OCI-LY1 (cell line): Measurements from ENCODE around the gene HAUS8.

ENCODE experiments used
- H2AFZ ChIP-seq: fragments of 200-600 bp; sonication (generic), shearing (Covaris generic); 2 replicates; pipeline ENCODE4 v1.6.0; 2014; ENCODE audit warnings: antibody characterized with exemption, mild to moderate bottlenecking, low read length
- H3F3A ChIP-seq: fragments of 200-600 bp; sonication (generic), shearing (Covaris generic); 2 replicates; pipeline ENCODE4 v1.6.0; 2014; ENCODE audit warnings: mild to moderate bottlenecking, antibody characterized with exemption, low read length, moderate library complexity; ENCODE audit not compliant: insufficient read depth
- H3K27ac ChIP-seq: fragments of 200-600 bp; sonication (generic); 2 replicates; pipeline ENCODE4 v1.5.1; 2014; ENCODE audit warnings: low read length, mixed run types, mild to moderate bottlenecking, low read depth; ENCODE audit not compliant: poor library complexity, severe bottlenecking
- H3K27me3 ChIP-seq: fragments of 200-600 bp; sonication (generic); 2 replicates; pipeline ENCODE4 v1.6.0; 2014; ENCODE audit warnings: antibody characterized with exemption, mild to moderate bottlenecking, low read length, moderate library complexity; ENCODE audit not compliant: insufficient read depth
- H3K36me3 ChIP-seq: fragments of 200-600 bp; sonication (generic); 2 replicates; pipeline ENCODE4 v1.6.1; 2014; ENCODE audit warnings: mild to moderate bottlenecking, antibody characterized with exemption, low read length, moderate library complexity, mixed read lengths; ENCODE audit not compliant: insufficient read depth
- H3K4me1 ChIP-seq: fragments of 200-600 bp; sonication (generic); 2 replicates; pipeline ENCODE4 v1.5.1; 2014; ENCODE audit warnings: mild to moderate bottlenecking, low read length, moderate library complexity; ENCODE audit not compliant: insufficient read depth, severe bottlenecking
- H3K4me2 ChIP-seq: fragments of 200-600 bp; sonication (generic), shearing (Covaris generic); 2 replicates; pipeline ENCODE4 v1.6.1; 2014; ENCODE audit warnings: low read length
- H3K4me3 ChIP-seq: fragments of 200-600 bp; sonication (generic); 2 replicates; pipeline ENCODE4 v1.5.1; 2014; ENCODE audit warnings: low read length, low read depth, mild to moderate bottlenecking, mixed read lengths; ENCODE audit not compliant: poor library complexity, severe bottlenecking
- H3K79me2 ChIP-seq: fragments of 200-600 bp; shearing (Covaris generic); 2 replicates; pipeline ENCODE4 v1.6.1; 2016; ENCODE audit warnings: mixed run types, low read length, mixed read lengths; ENCODE audit not compliant: insufficient read depth
- H3K9ac ChIP-seq: fragments of 200-600 bp; sonication (generic), shearing (Covaris generic); 2 replicates; pipeline ENCODE4 v1.6.1; 2014; ENCODE audit warnings: mild to moderate bottlenecking, low read length, mixed read lengths
- H3K9me2 ChIP-seq: fragments of 200-600 bp; sonication (generic), shearing (Covaris generic); 2 replicates; pipeline ENCODE4 v1.6.1; 2014; ENCODE audit warnings: low read depth, mild to moderate bottlenecking, low read length, mixed read lengths
- H3K9me3 ChIP-seq: fragments of 200-600 bp; shearing (Covaris generic); 2 replicates; pipeline ENCODE4 v1.6.1; 2014; ENCODE audit warnings: low read length, mixed read lengths
- H4K20me1 ChIP-seq: fragments of 200-600 bp; sonication (generic), shearing (Covaris generic); 2 replicates; pipeline ENCODE4 v1.6.0; 2016; ENCODE audit warnings: mild to moderate bottlenecking, low read length; ENCODE audit not compliant: insufficient read depth
- EZH2 ChIP-seq: fragments of 200-600 bp; sonication (generic), shearing (Covaris generic); IDR thresholded peaks from 2 replicates; pipeline ENCODE4 v1.8.0; 2017; ENCODE audit warnings: borderline replicate concordance, mixed run types, mild to moderate bottlenecking, antibody characterized with exemption, low read length, moderate library complexity, mixed read lengths
- TF ChIP-seq, protein P1 (sequence below): fragments of 200-600 bp; sonication (generic), shearing (Covaris generic); IDR thresholded peaks from 2 replicates; pipeline ENCODE4 v1.5.1; 2017; ENCODE audit warnings: mild to moderate bottlenecking, antibody characterized with exemption, low read length, moderate library complexity, mixed read lengths

The HAUS8 gene, protein sequence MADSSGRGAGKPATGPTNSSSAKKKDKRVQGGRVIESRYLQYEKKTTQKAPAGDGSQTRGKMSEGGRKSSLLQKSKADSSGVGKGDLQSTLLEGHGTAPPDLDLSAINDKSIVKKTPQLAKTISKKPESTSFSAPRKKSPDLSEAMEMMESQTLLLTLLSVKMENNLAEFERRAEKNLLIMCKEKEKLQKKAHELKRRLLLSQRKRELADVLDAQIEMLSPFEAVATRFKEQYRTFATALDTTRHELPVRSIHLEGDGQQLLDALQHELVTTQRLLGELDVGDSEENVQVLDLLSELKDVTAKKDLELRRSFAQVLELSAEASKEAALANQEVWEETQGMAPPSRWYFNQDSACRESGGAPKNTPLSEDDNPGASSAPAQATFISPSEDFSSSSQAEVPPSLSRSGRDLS

DNA sequence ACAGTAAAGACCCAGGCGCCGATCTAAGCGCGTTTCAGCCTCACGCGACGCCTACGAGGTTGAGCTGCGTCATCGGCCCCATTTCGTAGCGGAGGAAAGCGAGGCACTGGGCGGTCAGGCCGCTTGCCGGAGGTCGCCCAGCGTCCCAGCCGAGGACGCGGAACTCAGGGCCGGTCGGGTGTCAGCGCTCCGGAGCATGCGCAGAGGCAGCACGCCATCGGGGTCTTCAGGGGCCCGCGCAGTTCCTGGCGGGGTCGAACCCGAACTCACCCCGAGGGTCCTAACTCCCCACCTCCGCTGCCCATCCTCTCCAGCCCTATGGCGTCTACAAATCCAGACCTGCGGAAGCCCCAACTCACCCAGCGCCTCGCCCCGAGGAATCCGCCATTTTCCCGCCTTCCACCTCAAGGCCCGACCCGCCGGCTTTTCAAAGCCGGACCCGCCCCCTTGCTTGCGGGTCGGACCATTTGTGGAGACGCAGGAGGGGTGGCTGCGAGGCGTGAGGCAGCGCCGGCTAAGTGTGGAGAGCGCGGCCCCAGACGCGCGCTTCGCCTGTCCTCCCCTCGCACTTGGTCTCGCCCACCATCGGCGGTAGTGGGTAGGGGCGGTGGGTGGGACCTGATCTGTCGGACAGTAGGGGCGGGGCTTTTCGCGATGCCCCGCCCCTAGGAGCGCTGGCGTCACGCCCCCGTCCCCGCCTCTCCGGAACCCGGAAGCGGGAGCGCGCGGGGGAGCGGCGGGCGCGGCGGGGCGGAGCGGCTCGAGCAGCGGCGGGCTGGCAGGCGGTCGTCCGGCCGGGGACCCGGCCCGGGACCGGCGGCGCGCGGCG lies at the start of gene HAUS8, which contains the start of gene MYO9B:
Gene HAUS8 (minus strand): TSS at position 418 of the 829 bp plus-strand sequence. CDS start 30 bp downstream, at position 388.
Gene MYO9B (plus strand): TSS at position 743 of the 829 bp plus-strand sequence. CDS start 25,941 bp downstream, outside the sequence.
- peak within 1 kb of the TSS; percentile 97 for H3K9ac ChIP-seq
- no peaks in the 10 kb centered on the region for H3K9me3 ChIP-seq
- H3K9me2 ChIP-seq, result no peaks in the 10 kb centered on the region
- H3K4me2 ChIP-seq, result peak within 1 kb of the TSS; percentile 86
- no peaks in the 10 kb centered on the region for H4K20me1 ChIP-seq
- H3K36me3 ChIP-seq, result peaks cover 33% of the 10 kb centered on the region
- H3K27me3 ChIP-seq, result no peaks in the 10 kb centered on the region
- peaks cover 35% of the 10 kb centered on the region for H3K79me2 ChIP-seq
- no peak within 1 kb of the TSS for H2AFZ ChIP-seq
- H3K4me3 ChIP-seq, result peak within 1 kb of the TSS; percentile 93
- H3K4me1 ChIP-seq, result peaks cover 76% of the 10 kb centered on the region
- H3F3A ChIP-seq, result no peaks in the 10 kb centered on the region
- TF ChIP-seq, protein P1, sequence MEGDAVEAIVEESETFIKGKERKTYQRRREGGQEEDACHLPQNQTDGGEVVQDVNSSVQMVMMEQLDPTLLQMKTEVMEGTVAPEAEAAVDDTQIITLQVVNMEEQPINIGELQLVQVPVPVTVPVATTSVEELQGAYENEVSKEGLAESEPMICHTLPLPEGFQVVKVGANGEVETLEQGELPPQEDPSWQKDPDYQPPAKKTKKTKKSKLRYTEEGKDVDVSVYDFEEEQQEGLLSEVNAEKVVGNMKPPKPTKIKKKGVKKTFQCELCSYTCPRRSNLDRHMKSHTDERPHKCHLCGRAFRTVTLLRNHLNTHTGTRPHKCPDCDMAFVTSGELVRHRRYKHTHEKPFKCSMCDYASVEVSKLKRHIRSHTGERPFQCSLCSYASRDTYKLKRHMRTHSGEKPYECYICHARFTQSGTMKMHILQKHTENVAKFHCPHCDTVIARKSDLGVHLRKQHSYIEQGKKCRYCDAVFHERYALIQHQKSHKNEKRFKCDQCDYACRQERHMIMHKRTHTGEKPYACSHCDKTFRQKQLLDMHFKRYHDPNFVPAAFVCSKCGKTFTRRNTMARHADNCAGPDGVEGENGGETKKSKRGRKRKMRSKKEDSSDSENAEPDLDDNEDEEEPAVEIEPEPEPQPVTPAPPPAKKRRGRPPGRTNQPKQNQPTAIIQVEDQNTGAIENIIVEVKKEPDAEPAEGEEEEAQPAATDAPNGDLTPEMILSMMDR, result no peak
- TF ChIP-seq EZH2, result no peak
- peak within 1 kb of the TSS; percentile 98 for H3K27ac ChIP-seq

DNA sequence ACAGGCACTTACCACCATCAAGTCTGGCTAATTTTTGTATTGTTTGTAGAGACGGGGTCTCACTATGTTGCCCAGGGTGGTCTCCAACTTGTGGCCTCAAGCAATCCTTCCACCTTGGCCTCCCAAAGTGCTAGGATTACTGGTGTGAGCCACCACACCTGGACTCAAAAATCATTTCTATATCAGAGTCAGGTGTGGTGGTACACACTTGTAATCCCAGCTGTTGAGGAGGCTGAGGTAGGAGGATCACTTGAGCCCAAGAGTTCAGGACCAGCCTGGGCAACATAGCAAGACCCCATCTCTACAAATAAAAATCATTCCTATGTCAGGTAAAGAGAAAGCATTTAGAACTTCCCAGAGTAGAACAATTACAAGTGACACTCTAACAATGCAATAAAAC lies 48.8 kb upstream of the HAUS8 start:
- no peak overlapping the region for H2AFZ ChIP-seq
- no peaks in the 10 kb centered on the region for H3K79me2 ChIP-seq
- H3K4me1 ChIP-seq, result peaks cover 27% of the 10 kb centered on the region
- H3K9me2 ChIP-seq, result no peaks in the 10 kb centered on the region
- no peak overlapping the region for H3K27ac ChIP-seq
- H3K9ac ChIP-seq, result no peak overlapping the region
- no peaks in the 10 kb centered on the region for H3K36me3 ChIP-seq
- H3K27me3 ChIP-seq, result no peaks in the 10 kb centered on the region
- no peak overlapping the region for H3K4me2 ChIP-seq
- no peaks in the 10 kb centered on the region for H4K20me1 ChIP-seq
- H3K9me3 ChIP-seq, result no peaks in the 10 kb centered on the region
- TF ChIP-seq, protein P1, result no peak
- no peak for TF ChIP-seq EZH2
- no peaks in the 10 kb centered on the region for H3F3A ChIP-seq
- no peak overlapping the region for H3K4me3 ChIP-seq

DNA sequence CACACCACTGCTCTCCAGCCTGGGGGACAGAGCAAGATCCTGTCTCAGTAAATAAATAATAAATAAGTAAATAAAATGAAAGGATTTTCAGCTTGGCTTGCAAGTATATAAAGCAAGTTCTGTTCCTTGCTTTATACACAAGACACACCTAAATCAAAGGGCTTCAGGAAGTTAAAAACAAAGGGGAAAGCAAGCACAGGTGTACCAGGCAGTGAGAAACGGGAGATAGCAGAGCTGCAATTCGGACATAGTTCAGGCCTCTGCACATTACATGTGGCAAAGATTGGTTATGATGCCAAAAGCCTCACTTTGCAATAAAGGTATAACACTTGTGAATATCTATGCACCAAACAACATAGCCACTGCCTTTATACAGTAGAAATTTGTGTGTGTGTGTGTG lies 47.8 kb upstream of the HAUS8 start:
- no peaks in the 10 kb centered on the region for H3F3A ChIP-seq
- H3K27me3 ChIP-seq, result no peaks in the 10 kb centered on the region
- no peaks in the 10 kb centered on the region for H3K9me3 ChIP-seq
- no peak overlapping the region for H3K4me2 ChIP-seq
- TF ChIP-seq, protein P1, result no peak
- no peak for TF ChIP-seq EZH2
- no peak overlapping the region for H3K4me3 ChIP-seq
- H3K36me3 ChIP-seq, result no peaks in the 10 kb centered on the region
- no peak overlapping the region for H3K9ac ChIP-seq
- peaks cover 27% of the 10 kb centered on the region for H3K4me1 ChIP-seq
- H2AFZ ChIP-seq, result no peak overlapping the region
- no peaks in the 10 kb centered on the region for H3K79me2 ChIP-seq
- no peaks in the 10 kb centered on the region for H3K9me2 ChIP-seq
- H4K20me1 ChIP-seq, result no peaks in the 10 kb centered on the region
- H3K27ac ChIP-seq, result no peak overlapping the region
